Ascending aorta (tissue), 2 donors: ENCODE results near the gene OR2L5. TPM values are rescaled to one million over a fixed set of nuclear protein-coding genes. Genes with fewer than 3 reads are reported as not detected.

Source experiments
- DNase-seq, 2 donors: peaks; one replicate each; pipeline ENCODE4 v3.0.0-alpha.2; 2019; ENCODE audit warnings: low spot score in 2 of 2
- H3K27ac ChIP-seq, 2 donors: fragments of 200-600 bp; sonication (generic); one replicate each; pipeline ENCODE4 v1.5.1; 2016 to 2017; ENCODE audit warnings: mild to moderate bottlenecking in 1 of 2
- H3K27me3 ChIP-seq: fragments of 200-600 bp; sonication (generic); one replicate; pipeline ENCODE4 v1.5.1; 2017
- H3K36me3 ChIP-seq, 2 donors: fragments of 200-600 bp; sonication (generic); one replicate each; pipeline ENCODE4 v1.5.1; 2016
- H3K4me1 ChIP-seq, 2 donors: fragments of 200-600 bp; sonication (generic); one replicate each; pipeline ENCODE4 v1.5.1; 2016 to 2017; ENCODE audit warnings: mild to moderate bottlenecking in 1 of 2
- H3K4me3 ChIP-seq, 2 donors: fragments of 200-600 bp; sonication (generic); one replicate each; pipeline ENCODE4 v1.5.1; 2016 to 2017; ENCODE audit warnings: mild to moderate bottlenecking in 1 of 2
- H3K9me3 ChIP-seq, 2 donors: fragments of 200-600 bp; sonication (generic); one replicate each; pipeline ENCODE4 v1.5.1; 2016
- CTCF ChIP-seq, 3 experiments: fragments of 200-600 bp in 2 of 3; fragments of 450-650 bp in 1 of 3; sonication (generic) in 2 of 3; IDR thresholded peaks; one replicate each; pipeline ENCODE4 v1.5.1; 2016 to 2019; ENCODE audit warnings: antibody characterized with exemption in 3 of 3, mild to moderate bottlenecking in 1 of 3, moderate library complexity in 1 of 3
- intact Hi-C: fragments of 100-400 bp; cut with DNase I; formaldehyde crosslinking; loops from one replicate; pipeline ENCODE4 v1.15.1; 2023
- total RNA-seq: library from RNA; depleted of rRNA; stranded (reverse); fragments of >200 nt; gene quantifications from one replicate; pipeline ENCODE4 v1.1.0, GENCODE V29; 2016

Gene OR2L5
- total RNA-seq, 1 donor from 2014 or later, result not detected

DNA sequence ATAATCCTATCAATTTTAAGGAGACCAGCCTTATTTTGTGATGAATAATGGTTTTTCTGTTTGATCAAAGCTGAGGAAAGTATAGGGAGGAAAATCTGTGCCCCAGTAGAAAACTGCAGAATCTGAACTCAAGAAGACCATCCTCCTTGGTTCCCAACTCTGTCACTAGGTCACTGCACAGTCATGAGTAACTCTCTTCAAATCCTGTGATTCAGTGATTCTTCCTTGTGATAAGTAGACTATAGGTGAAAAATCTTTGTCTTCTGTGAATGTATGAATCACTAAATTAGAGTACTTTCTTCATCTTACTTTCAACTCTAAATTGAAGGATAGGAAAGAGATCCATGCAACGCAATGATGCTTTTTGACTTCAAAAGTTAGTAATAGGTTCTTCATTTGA, 13.3 kb upstream of the OR2L5 start:
- intact Hi-C loops, result no loop called here
- Histone ChIP-seq H3K4me1 (no peaks in the 10 kb centered on the region), H3K36me3 (no peaks in the 10 kb centered on the region), H3K27me3 (no peaks in the 10 kb centered on the region), H3K4me3 (no peak overlapping the region), H3K27ac (no peak overlapping the region), H3K9me3 (no peaks in the 10 kb centered on the region)
- no peak for TF ChIP-seq CTCF (IDR thresholded peaks at IDR 0.05)
- DNase-seq, result no peak

DNA sequence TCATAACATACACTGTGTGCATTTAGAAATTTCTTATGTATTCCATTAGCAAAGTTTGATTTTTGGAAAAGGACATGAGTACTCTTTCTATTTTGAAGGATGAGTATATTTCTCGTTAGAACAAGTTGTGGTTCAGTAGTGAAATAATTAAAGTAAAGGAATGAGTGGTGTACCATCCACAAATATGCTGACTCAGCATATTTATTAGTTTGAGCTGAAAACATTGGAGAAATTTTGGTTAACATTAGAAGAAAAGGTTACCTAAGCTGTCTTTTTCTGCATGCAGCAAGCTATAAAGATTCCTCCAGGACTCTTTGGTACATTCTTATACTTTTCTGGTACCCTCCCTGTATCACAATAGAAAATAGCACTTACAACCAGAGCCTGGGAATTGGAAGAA, 5.7 kb upstream of the OR2L5 start:
- no peaks in the 10 kb centered on the region for H3K36me3 ChIP-seq
- no peak for DNase-seq
- no peaks in the 10 kb centered on the region for H3K27me3 ChIP-seq
- no peak overlapping the region for H3K27ac ChIP-seq
- peaks cover 0 to 14% of the 10 kb centered on the region in 2 donors for H3K9me3 ChIP-seq
- no peaks in the 10 kb centered on the region for H3K4me1 ChIP-seq
- no peak for TF ChIP-seq CTCF (IDR thresholded peaks at IDR 0.05)
- intact Hi-C loops, result no loop called here
- H3K4me3 ChIP-seq, result no peak overlapping the region

DNA sequence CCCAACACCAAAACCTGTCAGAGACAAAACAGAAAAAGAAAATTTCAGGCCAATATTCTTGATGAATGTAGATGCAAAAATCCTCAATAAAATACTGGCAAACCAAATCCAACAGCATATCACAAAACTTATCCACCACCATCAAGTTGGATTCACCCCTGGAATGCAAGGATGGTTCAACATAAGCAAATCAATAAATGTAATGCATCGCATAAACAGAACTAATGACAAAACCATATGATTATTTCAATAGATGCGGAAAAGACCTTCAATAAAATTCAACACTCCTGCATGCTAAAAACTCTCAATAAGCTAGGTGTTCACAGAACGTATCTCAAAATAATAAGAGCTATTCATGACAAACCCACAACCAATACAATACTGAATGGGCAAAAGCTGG, 3.8 kb upstream of the OR2L5 start:
- TF ChIP-seq CTCF (IDR thresholded peaks at IDR 0.05), result no peak
- no peak for DNase-seq
- intact Hi-C loops, result no loop called here
- H3K9me3 ChIP-seq, result peaks cover 0 to 14% of the 10 kb centered on the region in 2 donors
- no peaks in the 10 kb centered on the region for H3K4me1 ChIP-seq
- no peak overlapping the region for H3K27ac ChIP-seq
- no peak overlapping the region for H3K4me3 ChIP-seq
- H3K36me3 ChIP-seq, result no peaks in the 10 kb centered on the region
- no peaks in the 10 kb centered on the region for H3K27me3 ChIP-seq

DNA sequence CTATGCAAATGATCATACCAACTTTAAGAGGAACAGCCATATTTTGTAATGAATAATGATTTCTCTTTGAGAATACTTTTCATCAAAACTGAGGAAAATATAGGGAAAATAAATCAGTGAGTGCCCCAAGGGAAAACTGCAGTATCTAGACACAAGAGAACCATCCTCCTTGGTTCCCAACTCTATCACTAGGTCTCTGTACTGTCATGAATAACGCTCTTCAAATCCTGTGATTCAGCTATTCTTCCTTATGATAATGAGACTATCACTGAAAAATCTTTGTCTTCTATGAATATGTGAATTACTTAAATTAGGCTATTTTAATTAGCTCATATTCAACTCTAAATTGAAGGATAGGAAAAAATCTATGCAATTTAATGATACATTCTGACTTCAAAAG, 2.3 kb downstream of the OR2L5 start:
- no peaks in the 10 kb centered on the region for H3K4me1 ChIP-seq
- intact Hi-C loops, result no loop called here
- no peak for TF ChIP-seq CTCF (IDR thresholded peaks at IDR 0.05)
- H3K27ac ChIP-seq, result no peak overlapping the region
- H3K36me3 ChIP-seq, result no peaks in the 10 kb centered on the region
- H3K9me3 ChIP-seq, result no peaks in the 10 kb centered on the region
- H3K4me3 ChIP-seq, result no peak overlapping the region
- no peak for DNase-seq
- no peaks in the 10 kb centered on the region for H3K27me3 ChIP-seq

GRCh38 chr1:248029770-248030169, 16.3 kb downstream of the OR2L5 start, which contains the start of gene OR2L2:
OR2L2 (plus strand) TSS chr1:248030070; CDS start chr1:248038268, 8,198 bp downstream.
- Histone ChIP-seq H3K9me3 (peaks cover 0 to 3% of the 10 kb centered on the region in 2 donors), H3K36me3 (no peaks in the 10 kb centered on the region), H3K4me1 (no peaks in the 10 kb centered on the region), H3K27me3 (no peaks in the 10 kb centered on the region), H3K27ac (no peak within 1 kb of the TSS), H3K4me3 (no peak within 1 kb of the TSS)
- intact Hi-C loops, result no loop called here
- no peak for TF ChIP-seq CTCF (IDR thresholded peaks at IDR 0.05)
- no peak for DNase-seq

DNA sequence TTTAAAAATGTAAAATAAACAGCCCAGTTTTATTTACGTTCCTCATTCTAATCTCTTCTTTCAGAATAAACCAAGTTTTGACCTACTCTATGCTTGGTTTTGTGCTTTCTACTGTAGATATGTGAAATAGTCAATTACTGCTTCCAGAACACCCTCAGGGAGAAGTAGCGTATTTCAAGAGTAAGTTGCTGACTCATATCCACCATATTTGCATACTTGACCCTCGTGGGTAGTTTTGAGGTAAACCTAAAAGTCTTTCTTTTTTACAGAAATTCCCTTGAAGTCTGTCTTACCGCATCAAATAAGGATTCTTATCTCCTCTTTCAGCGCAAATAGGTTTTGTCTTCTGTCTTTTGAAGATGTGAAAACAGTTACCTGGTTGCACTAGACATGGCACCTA, 31.7 kb downstream of the OR2L5 start:
- TF ChIP-seq CTCF (IDR thresholded peaks at IDR 0.05), result no peak
- no peaks in the 10 kb centered on the region for H3K9me3 ChIP-seq
- no peaks in the 10 kb centered on the region for H3K4me1 ChIP-seq
- intact Hi-C loops, result no loop called here
- H3K27me3 ChIP-seq, result no peaks in the 10 kb centered on the region
- H3K27ac ChIP-seq, result no peak overlapping the region
- H3K4me3 ChIP-seq, result no peak overlapping the region
- no peaks in the 10 kb centered on the region for H3K36me3 ChIP-seq
- no peak for DNase-seq
